ENCODE data around the gene ATRNL1. TPM values are rescaled to one million over a fixed set of nuclear protein-coding genes. Genes with fewer than 3 reads are reported as not detected.

Gene ATRNL1
- total RNA-seq, 1 experiment from 2014 or later: not detected

GRCh38 chr10:115918812-115919211, 825.6 kb downstream of the ATRNL1 start:
- intact Hi-C loops (cut with micrococcal nuclease; ENCODE audit: unreplicated experiment): no loop called here
- Histone ChIP-seq H3K4me3 (ENCODE audit: low read depth, low read length) (no peak overlapping the region), H3K27me3 (replicated peaks; ENCODE audit: control insufficient read depth, insufficient read depth, low read length) (no peaks in the 10 kb centered on the region), H3K9me3 (no peaks in the 10 kb centered on the region), H3K36me3 (ENCODE audit: control insufficient read depth, insufficient read depth, low read length) (no peaks in the 10 kb centered on the region), H3K4me1 (no peaks in the 10 kb centered on the region)
- CTCF ChIA-PET: no interaction called here
- Mint-ChIP-seq H3K4me3 (ENCODE audit: unreplicated experiment) (no peak overlapping the region), H3K27ac (ENCODE audit: unreplicated experiment) (no peak overlapping the region), H3K9me3 (ENCODE audit: unreplicated experiment) (peaks cover 8% of the 10 kb centered on the region), H3K36me3 (ENCODE audit: insufficient read depth, unreplicated experiment) (no peaks in the 10 kb centered on the region), H3K4me1 (ENCODE audit: low read depth, unreplicated experiment) (no peaks in the 10 kb centered on the region), H3K27me3 (ENCODE audit: insufficient read depth, unreplicated experiment) (peaks cover 7% of the 10 kb centered on the region)
- TF ChIP-seq CTCF (IDR thresholded peaks at IDR 0.05; ENCODE audit: insufficient read depth in 1 of 2, low read depth in 1 of 2, low read length in 1 of 2, severe bottlenecking in 1 of 2, unreplicated experiment in 1 of 2): no peak
- BruUV-seq (replicated peaks): no TSS peak
- DNase-seq: no peak
- POLR2A ChIA-PET: no interaction called here

- H3K4me3 Mint-ChIP-seq (ENCODE audit: unreplicated experiment): no peak overlapping the region
Observed at GRCh38 chr10:115921795-115922194, 828.6 kb downstream of the ATRNL1 start.

GRCh38 chr10:115931309-115931708, 838.1 kb downstream of the ATRNL1 start:
- DNase-seq: no peak
- H3K36me3 ChIP-seq (ENCODE audit: control insufficient read depth, insufficient read depth, low read length): no peaks in the 10 kb centered on the region
- Mint-ChIP-seq H3K9me3 (ENCODE audit: unreplicated experiment) (no peaks in the 10 kb centered on the region), H3K27me3 (ENCODE audit: insufficient read depth, unreplicated experiment) (peaks cover 2% of the 10 kb centered on the region), H3K4me1 (ENCODE audit: low read depth, unreplicated experiment) (no peaks in the 10 kb centered on the region), H3K4me3 (ENCODE audit: unreplicated experiment) (no peak overlapping the region), H3K36me3 (ENCODE audit: insufficient read depth, unreplicated experiment) (no peaks in the 10 kb centered on the region), H3K27ac (ENCODE audit: unreplicated experiment) (no peak overlapping the region)
- ChIA-PET CTCF (no interaction called here), POLR2A (no interaction called here)
- H3K4me3 ChIP-seq (ENCODE audit: low read depth, low read length): no peak overlapping the region
- no TSS peak for BruUV-seq (replicated peaks)
- no peaks in the 10 kb centered on the region for H3K9me3 ChIP-seq
- intact Hi-C loops (cut with micrococcal nuclease; ENCODE audit: unreplicated experiment): no loop called here
- no peaks in the 10 kb centered on the region for H3K4me1 ChIP-seq
- TF ChIP-seq CTCF (IDR thresholded peaks at IDR 0.05; ENCODE audit: insufficient read depth in 1 of 2, low read depth in 1 of 2, low read length in 1 of 2, severe bottlenecking in 1 of 2, unreplicated experiment in 1 of 2): no peak
- no peaks in the 10 kb centered on the region; the same call in 1 of the 2 replicates for H3K27me3 ChIP-seq (replicated peaks; ENCODE audit: control insufficient read depth, insufficient read depth, low read length)

More at GRCh38 chr10:115921795-115922194, 828.6 kb downstream of the ATRNL1 start:
- no peaks in the 10 kb centered on the region for H3K4me1 ChIP-seq
- intact Hi-C loops (cut with micrococcal nuclease; ENCODE audit: unreplicated experiment): no loop called here
- no peak overlapping the region for H3K27ac Mint-ChIP-seq (ENCODE audit: unreplicated experiment)
- ChIA-PET CTCF (no interaction called here), POLR2A (no interaction called here)
- no TSS peak for BruUV-seq (replicated peaks)
- H3K4me1 Mint-ChIP-seq (ENCODE audit: low read depth, unreplicated experiment): no peaks in the 10 kb centered on the region
- no peaks in the 10 kb centered on the region for H3K36me3 Mint-ChIP-seq (ENCODE audit: insufficient read depth, unreplicated experiment)
- TF ChIP-seq CTCF (IDR thresholded peaks at IDR 0.05; ENCODE audit: insufficient read depth in 1 of 2, low read depth in 1 of 2, low read length in 1 of 2, severe bottlenecking in 1 of 2, unreplicated experiment in 1 of 2): no peak
- H3K4me3 ChIP-seq (ENCODE audit: low read depth, low read length): no peak overlapping the region
- no peak for DNase-seq
- H3K27me3 Mint-ChIP-seq (ENCODE audit: insufficient read depth, unreplicated experiment): peaks cover 7% of the 10 kb centered on the region
- H3K9me3 ChIP-seq: no peaks in the 10 kb centered on the region
- H3K9me3 Mint-ChIP-seq (ENCODE audit: unreplicated experiment): peaks cover 13% of the 10 kb centered on the region
- H3K27me3 ChIP-seq (replicated peaks; ENCODE audit: control insufficient read depth, insufficient read depth, low read length): no peaks in the 10 kb centered on the region
- no peaks in the 10 kb centered on the region for H3K36me3 ChIP-seq (ENCODE audit: control insufficient read depth, insufficient read depth, low read length)

Measured in Caco-2 (cell line).